ENCODE data around the gene AK3. TPM values are rescaled to one million over a fixed set of nuclear protein-coding genes. Genes with fewer than 3 reads are reported as not detected.
A peak's percentile ranks its signal among the peaks of the same experiment; 100 is the strongest.

Gene AK3
- polyA plus RNA-seq, 1 donor (not counting 4 experiments of a cell fraction or from before 2014, with no cell fraction given): 45.8 TPM

- Histone ChIP-seq H2AFZ (ENCODE audit: control insufficient read depth, low read length) (no peak overlapping the region), H3K27ac (ENCODE audit: control insufficient read depth, insufficient read depth, low read length) (no peak overlapping the region), H3K4me2 (ENCODE audit: control insufficient read depth, extremely low read depth, insufficient read depth, low read depth, low read length) (no peak overlapping the region), H3K4me3 (ENCODE audit: control insufficient read depth in 2 of 3, extremely low read depth in 1 of 3, insufficient read depth in 2 of 3, low read depth in 1 of 3, low read length in 3 of 3) (no peak overlapping the region), H3K9ac (ENCODE audit: control insufficient read depth, extremely low read depth, insufficient read depth, low read length) (no peak overlapping the region), H3K36me3 (ENCODE audit: control insufficient read depth in 2 of 2, extremely low read depth in 1 of 2, insufficient read depth in 2 of 2, low read length in 2 of 2) (peaks cover 11 to 18% of the 10 kb centered on the region in 2 experiments), H3K9me3 (ENCODE audit: control insufficient read depth, low read depth, low read length) (no peaks in the 10 kb centered on the region), H3K9me1 (ENCODE audit: control insufficient read depth, extremely low read depth, insufficient read depth, low read length) (no peaks in the 10 kb centered on the region), H4K20me1 (ENCODE audit: control insufficient read depth, extremely low read depth, insufficient read depth, low read length) (no peaks in the 10 kb centered on the region), H3K27me3 (ENCODE audit: control insufficient read depth, extremely low read depth, insufficient read depth, low read length) (no peaks in the 10 kb centered on the region), H3K4me1 (ENCODE audit: control insufficient read depth, extremely low read depth, insufficient read depth, low read length) (no peaks in the 10 kb centered on the region), H3K79me2 (ENCODE audit: control insufficient read depth, insufficient read depth, low read length) (no peaks in the 10 kb centered on the region)
- no peak for TF ChIP-seq CTCF (optimal IDR thresholded peaks at IDR 0.05 in 1 of 3, IDR thresholded peaks at IDR 0.05 in 1 of 3, conservative IDR thresholded peaks at IDR 0.05 in 1 of 3; ENCODE audit: extremely low read depth in 1 of 3, insufficient read depth in 2 of 3, low read length in 3 of 3)
- no peak for TF ChIP-seq EZH2 (IDR thresholded peaks at IDR 0.05; ENCODE audit: low read length)
- dilution Hi-C loops (cut with MboI; ENCODE audit: extremely low pct_ligation_motif_present, low sequenced_read_pairs): no loop called here
- DNase-seq (ENCODE audit: low read depth, low spot score): no peak
- FAIRE-seq: peak; percentile 95
Measured at GRCh38 chr9:4713849-4714248, 27.2 kb downstream of the AK3 start.

GRCh38 chr9:4709380-4709779, 31.6 kb downstream of the AK3 start:
- Histone ChIP-seq H3K9me3 (ENCODE audit: control insufficient read depth, low read depth, low read length) (no peaks in the 10 kb centered on the region), H3K4me2 (ENCODE audit: control insufficient read depth, extremely low read depth, insufficient read depth, low read depth, low read length) (no peak overlapping the region), H2AFZ (ENCODE audit: control insufficient read depth, low read length) (no peak overlapping the region), H4K20me1 (ENCODE audit: control insufficient read depth, extremely low read depth, insufficient read depth, low read length) (no peaks in the 10 kb centered on the region), H3K27ac (ENCODE audit: control insufficient read depth, insufficient read depth, low read length) (no peak overlapping the region), H3K4me3 (ENCODE audit: control insufficient read depth in 2 of 3, extremely low read depth in 1 of 3, insufficient read depth in 2 of 3, low read depth in 1 of 3, low read length in 3 of 3) (no peak overlapping the region), H3K4me1 (ENCODE audit: control insufficient read depth, extremely low read depth, insufficient read depth, low read length) (peaks cover 5% of the 10 kb centered on the region), H3K36me3 (ENCODE audit: control insufficient read depth in 2 of 2, extremely low read depth in 1 of 2, insufficient read depth in 2 of 2, low read length in 2 of 2) (peaks cover 4 to 6% of the 10 kb centered on the region in 2 experiments), H3K9ac (ENCODE audit: control insufficient read depth, extremely low read depth, insufficient read depth, low read length) (no peak overlapping the region), H3K27me3 (ENCODE audit: control insufficient read depth, extremely low read depth, insufficient read depth, low read length) (no peaks in the 10 kb centered on the region), H3K79me2 (ENCODE audit: control insufficient read depth, insufficient read depth, low read length) (no peaks in the 10 kb centered on the region), H3K9me1 (ENCODE audit: control insufficient read depth, extremely low read depth, insufficient read depth, low read length) (no peaks in the 10 kb centered on the region)
- DNase-seq (ENCODE audit: low read depth, low spot score): no peak
- dilution Hi-C loops (cut with MboI; ENCODE audit: extremely low pct_ligation_motif_present, low sequenced_read_pairs): no loop called here
- FAIRE-seq: no peak
- TF ChIP-seq CTCF (optimal IDR thresholded peaks at IDR 0.05 in 1 of 3, IDR thresholded peaks at IDR 0.05 in 1 of 3, conservative IDR thresholded peaks at IDR 0.05 in 1 of 3; ENCODE audit: extremely low read depth in 1 of 3, insufficient read depth in 2 of 3, low read length in 3 of 3) (no peak), EZH2 (IDR thresholded peaks at IDR 0.05; ENCODE audit: low read length) (no peak)
